IMR-90 (cell line): ENCODE results near the gene TWIST2. TPM values are rescaled to one million over a fixed set of nuclear protein-coding genes. Genes with fewer than 3 reads are reported as not detected.

Experiments used
- ATAC-seq: fragments of 200-7000 bp; cut with Tn5 transposase; 2 replicates; pipeline ENCODE4 v1.9.1; 2020; ENCODE audit warnings: low read depth, mild to moderate bottlenecking, moderate library complexity
- BruUV-seq: library from RNA; stranded (reverse); fragments of 400-500 nt; replicated peaks from 2 replicates; lab custom pipeline; 2021; lab: Mats Ljungman, UMichigan
- CTCF ChIA-PET: fragments of 300-600 bp; formaldehyde crosslinking; extraction: SDS; loops from one replicate; lab custom pipeline; 2021; ENCODE audit warnings: antibody characterized with exemption; lab: Yijun Ruan, JAX
- POLR2A ChIA-PET: fragments of 300-600 bp; sonication (Branson Sonifier 250); formaldehyde crosslinking; loops from one replicate; lab custom pipeline; 2022; ENCODE audit warnings: antibody characterized with exemption; ENCODE audit not compliant: unreplicated experiment; lab: Charles Lee
- DNase-seq: peaks from one replicate; pipeline ENCODE4 v3.0.0; 2013
- H2AFZ ChIP-seq: replicated peaks from 2 replicates; pipeline ENCODE3; 2013; ENCODE audit warnings: low read length, mild to moderate bottlenecking; ENCODE audit not compliant: poor library complexity
- H2AK5ac ChIP-seq: 2 replicates; pipeline ENCODE4 v1.6.1; 2013; ENCODE audit warnings: low read depth, low read length, inconsistent platforms
- H2AK9ac ChIP-seq: replicated peaks from 2 replicates; pipeline ENCODE3; 2013; ENCODE audit warnings: mild to moderate bottlenecking, low read depth, low read length, moderate library complexity; ENCODE audit not compliant: poor library complexity
- H2BK120ac ChIP-seq: 2 replicates; pipeline ENCODE4 v1.6.1; 2013; ENCODE audit warnings: low read depth, low read length, inconsistent platforms
- H2BK15ac ChIP-seq: 3 replicates; pipeline ENCODE4 v1.6.1; 2013; ENCODE audit warnings: low read depth, low read length, inconsistent platforms
- H2BK20ac ChIP-seq: 2 replicates; pipeline ENCODE4 v1.6.1; 2013; ENCODE audit warnings: low read depth, mild to moderate bottlenecking, inconsistent platforms, low read length, moderate library complexity
- H2BK5ac ChIP-seq: 2 replicates; pipeline ENCODE4 v1.6.1; 2013; ENCODE audit warnings: mild to moderate bottlenecking, low read depth, low read length, inconsistent platforms; ENCODE audit not compliant: poor library complexity, severe bottlenecking
- H3K14ac ChIP-seq: replicated peaks from 2 replicates; pipeline ENCODE4 v1.6.1; 2013; ENCODE audit warnings: low read depth, low read length, inconsistent platforms
- H3K18ac ChIP-seq: 2 replicates; pipeline ENCODE4 v1.6.1; 2013; ENCODE audit warnings: low read depth, low read length, control low read depth
- H3K23ac ChIP-seq: 2 replicates; pipeline ENCODE4 v1.6.1; 2013; ENCODE audit warnings: low read depth, low read length, inconsistent platforms
- H3K27ac ChIP-seq: 2 replicates; pipeline ENCODE4 v1.5.1; 2013; ENCODE audit warnings: mild to moderate bottlenecking, control low read depth, low read length; ENCODE audit not compliant: insufficient read depth
- H3K27me3 ChIP-seq: 2 replicates; pipeline ENCODE4 v1.6.1; 2013; ENCODE audit warnings: low read length; ENCODE audit not compliant: control insufficient read depth, insufficient read depth
- H3K36me3 ChIP-seq: 2 replicates; pipeline ENCODE4 v1.6.1; 2013; ENCODE audit warnings: low read length, mixed read lengths; ENCODE audit not compliant: control insufficient read depth, insufficient read depth
- H3K4ac ChIP-seq: 2 replicates; pipeline ENCODE4 v1.6.1; 2013; ENCODE audit warnings: low read depth, low read length, inconsistent platforms
- H3K4me1 ChIP-seq: 2 replicates; pipeline ENCODE4 v1.6.1; 2013; ENCODE audit warnings: low read length, mixed read lengths; ENCODE audit not compliant: control insufficient read depth, insufficient read depth
- H3K4me2 ChIP-seq: 2 replicates; pipeline ENCODE4 v1.6.1; 2013; ENCODE audit warnings: low read depth, mild to moderate bottlenecking, control low read depth, low read length, moderate library complexity
- H3K4me3 ChIP-seq: 2 replicates; pipeline ENCODE4 v1.5.1; 2013; ENCODE audit warnings: low read depth, mild to moderate bottlenecking, control low read depth, low read length, moderate library complexity; ENCODE audit not compliant: insufficient read depth
- H3K56ac ChIP-seq: 2 replicates; pipeline ENCODE4 v1.6.1; 2013; ENCODE audit warnings: low read length, inconsistent platforms; ENCODE audit not compliant: insufficient read depth; ENCODE audit errors: extremely low read depth
- H3K79me1 ChIP-seq, 2 experiments: 2 replicates each; pipeline ENCODE4 v1.6.1; 2013; ENCODE audit warnings: low read length in 2 of 2, inconsistent platforms in 1 of 2, low read depth in 1 of 2
- H3K9ac ChIP-seq: 2 replicates; pipeline ENCODE4 v1.6.1; 2013; ENCODE audit warnings: low read depth, low read length, control low read depth
- H3K9me1 ChIP-seq: 2 replicates; pipeline ENCODE4 v1.6.1; 2013; ENCODE audit warnings: low read length, inconsistent platforms; ENCODE audit not compliant: insufficient read depth
- H3K9me3 ChIP-seq: 2 replicates; pipeline ENCODE4 v1.6.1; 2013; ENCODE audit warnings: low read length; ENCODE audit not compliant: control insufficient read depth, insufficient read depth
- H4K20me1 ChIP-seq: 2 replicates; pipeline ENCODE4 v1.6.1; 2013; ENCODE audit warnings: low read length, inconsistent platforms; ENCODE audit not compliant: insufficient read depth
- H4K5ac ChIP-seq: 2 replicates; pipeline ENCODE4 v1.6.1; 2013; ENCODE audit warnings: mild to moderate bottlenecking, low read depth, low read length, control low read depth
- H4K8ac ChIP-seq, 2 experiments: 2 replicates each; pipeline ENCODE4 v1.6.1; 2013; ENCODE audit warnings: low read depth in 2 of 2, low read length in 2 of 2, control low read depth in 1 of 2, inconsistent platforms in 1 of 2
- H4K91ac ChIP-seq: 2 replicates; pipeline ENCODE4 v1.6.1; 2013; ENCODE audit warnings: low read depth, low read length, inconsistent platforms; ENCODE audit not compliant: insufficient read depth
- BHLHE40 ChIP-seq: fragments of 150-350 bp; IDR thresholded peaks from 2 replicates; pipeline ENCODE4 v1.6.1; 2016; ENCODE audit warnings: mild to moderate bottlenecking, low read depth, low read length
- CEBPB ChIP-seq: IDR thresholded peaks from 2 replicates; pipeline ENCODE4 v1.6.1; 2012; ENCODE audit warnings: low read depth, low read length, improper control_type of control experiment
- CHD1 ChIP-seq: IDR thresholded peaks from 2 replicates; pipeline ENCODE4 v1.6.1; 2012; ENCODE audit warnings: low read depth, low read length, improper control_type of control experiment
- ELK1 ChIP-seq: fragments of 150-350 bp; IDR thresholded peaks from 2 replicates; pipeline ENCODE4 v1.6.1; 2016; ENCODE audit warnings: low read depth, mild to moderate bottlenecking, low read length, moderate library complexity, borderline replicate concordance
- MAFK ChIP-seq: IDR thresholded peaks from 2 replicates; pipeline ENCODE4 v1.6.1; 2012; ENCODE audit warnings: low read depth, low read length, improper control_type of control experiment
- MAZ ChIP-seq: IDR thresholded peaks from 2 replicates; pipeline ENCODE4 v1.6.1; 2012; ENCODE audit warnings: low read depth, mild to moderate bottlenecking, low read length, improper control_type of control experiment, moderate library complexity, borderline replicate concordance
- MXI1 ChIP-seq: IDR thresholded peaks from 2 replicates; pipeline ENCODE4 v1.6.1; 2012; ENCODE audit warnings: low read depth, mild to moderate bottlenecking, low read length, moderate library complexity, borderline replicate concordance
- NFE2L2 ChIP-seq: fragments of 150-350 bp; IDR thresholded peaks from 2 replicates; pipeline ENCODE4 v1.6.1; 2016; ENCODE audit warnings: low read depth, mild to moderate bottlenecking, low read length
- RAD21 ChIP-seq: IDR thresholded peaks from 2 replicates; pipeline ENCODE4 v1.6.1; 2012; ENCODE audit warnings: low read length, improper control_type of control experiment
- RCOR1 ChIP-seq: IDR thresholded peaks from 2 replicates; pipeline ENCODE4 v1.6.1; 2012; ENCODE audit warnings: mild to moderate bottlenecking, low read length, improper control_type of control experiment; ENCODE audit not compliant: insufficient replicate concordance
- RFX5 ChIP-seq: IDR thresholded peaks from 2 replicates; pipeline ENCODE4 v1.8.0; 2012; ENCODE audit warnings: low read depth, mild to moderate bottlenecking, low read length, moderate library complexity
- USF2 ChIP-seq: fragments of 150-350 bp; IDR thresholded peaks from 2 replicates; pipeline ENCODE4 v1.6.1; 2017; ENCODE audit warnings: mild to moderate bottlenecking, antibody characterized with exemption, low read length, low read depth
- WGBS, 2 experiments: methylation state at CpG; one replicate each; pipeline versions ENCODE4 v1.1.5 to v1.1.7; 2013; ENCODE audit warnings: missing lambda C conversion rate in 2 of 2; ENCODE audit not compliant: insufficient read length in 1 of 2; ENCODE audit errors: extremely low coverage in 2 of 2; 5-methylcytosine and 5-hydroxymethylcytosine counted together
- dilution Hi-C: fragments of 300-500 bp; cut with HindIII; formaldehyde crosslinking; loops from one replicate; pipeline ENCODE4 v1.14.3; 2018; ENCODE audit warnings: low sequenced_read_pairs; ENCODE audit not compliant: unreplicated experiment
- in situ Hi-C: fragments of 300-500 bp; cut with MboI; formaldehyde crosslinking; loops from 3 replicates; pipeline ENCODE4 v1.14.3; 2019; ENCODE audit warnings: low sequenced_read_pairs, inconsistent platforms, mixed read lengths
- intact Hi-C: fragments of 100-400 bp; cut with micrococcal nuclease; formaldehyde crosslinking; loops from 2 replicates; pipeline ENCODE4 v1.10.0; 2022
- polyA plus RNA-seq, 3 experiments: library from polyadenylated mRNA; depleted of rRNA; stranded (reverse); fragments of >200 nt; gene quantifications; 2 replicates each; pipeline ENCODE4 v1.2.3, GENCODE V29; 2012; ENCODE audit warnings: low replicate concordance in 1 of 3
- total RNA-seq: library from RNA; depleted of rRNA; stranded (reverse); fragments of >200 nt; gene quantifications from 2 replicates; pipeline ENCODE4 v1.2.3, GENCODE V29; 2012

TWIST2 gene
- total and polyA plus RNA-seq, 2 of the 4 experiments (the other 2 are of a cell fraction), result 9.3 to 33.6 TPM

GRCh38 chr2:238920053-238920452 lies 72.2 kb downstream of the TWIST2 start:
- intact Hi-C loops, result no loop called here
- H2AK9ac ChIP-seq, result no peak overlapping the region
- 100% methylated on average over 1 of the region's 3 CpGs; no CpG with 5 or more reads in 1 of the 2 experiments for WGBS, 2 experiments
- H3K4me1 ChIP-seq, result no peaks in the 10 kb centered on the region
- no peaks in the 10 kb centered on the region for H4K20me1 ChIP-seq
- H3K56ac ChIP-seq, result no peak overlapping the region
- H4K8ac ChIP-seq, result no peak overlapping the region
- no peak overlapping the region for H3K9ac ChIP-seq
- no peak overlapping the region; the same call in 1 of the 2 replicates for H2AK5ac ChIP-seq
- no peak overlapping the region for H2AFZ ChIP-seq
- dilution Hi-C loops, result no loop called here
- H3K9me3 ChIP-seq, result peaks cover 2% of the 10 kb centered on the region; the same call in 1 of the 2 replicates
- H3K9me1 ChIP-seq, result peaks cover 10% of the 10 kb centered on the region; the same call in 1 of the 2 replicates
- ATAC-seq, result no peak
- no peak overlapping the region for H2BK120ac ChIP-seq
- no peak for DNase-seq
- no peak overlapping the region for H3K4me3 ChIP-seq
- no peaks in the 10 kb centered on the region for H3K27me3 ChIP-seq
- H3K79me1 ChIP-seq, result no peaks in the 10 kb centered on the region
- H3K14ac ChIP-seq, result no peak overlapping the region
- ChIA-PET POLR2A (no interaction called here), CTCF (no interaction called here)
- H2BK15ac ChIP-seq, result no peak overlapping the region
- in situ Hi-C loops, result no loop called here
- no peak overlapping the region for H4K5ac ChIP-seq
- no peak overlapping the region for H2BK20ac ChIP-seq
- no peak overlapping the region for H3K4me2 ChIP-seq
- no peak overlapping the region for H2BK5ac ChIP-seq
- no peak for TF ChIP-seq RCOR1
- no peak for TF ChIP-seq ELK1
- TF ChIP-seq BHLHE40, result no peak
- no peak for TF ChIP-seq NFE2L2
- no peak for TF ChIP-seq MAZ
- TF ChIP-seq RAD21, result no peak
- no peak for TF ChIP-seq CEBPB
- no peak for TF ChIP-seq CHD1
- TF ChIP-seq RFX5, result no peak
- TF ChIP-seq USF2, result no peak
- no peak for TF ChIP-seq MXI1
- TF ChIP-seq MAFK, result no peak
- no peak overlapping the region; the same call in 1 of the 2 replicates for H3K23ac ChIP-seq
- BruUV-seq, result no TSS peak
- no peak overlapping the region for H3K4ac ChIP-seq
- no peak overlapping the region for H4K91ac ChIP-seq
- no peak overlapping the region for H3K27ac ChIP-seq
- no peaks in the 10 kb centered on the region for H3K36me3 ChIP-seq
- no peak overlapping the region for H3K18ac ChIP-seq
